GM19452 (cell line): ENCODE measurements around the gene THOC5.
"Not testable (repeated sequence)": the region's sequence is repeated elsewhere in the genome, so short reads cannot be mapped to it uniquely, and the experiment has no call there.

ENCODE experiments used
- ATAC-seq: cut with Tn5 transposase; IDR thresholded peaks from one replicate; pipeline ENCODE4 v1.9.1; 2021; ENCODE audit not compliant: unreplicated experiment

The THOC5 gene

GRCh38 chr22:29511126-29511862, 42.3 kb downstream of the THOC5 start:
- ATAC-seq, result no peak

- no peak for ATAC-seq
These were observed 43.0 kb downstream of the THOC5 start for GRCh38 chr22:29510542-29510941.

DNA sequence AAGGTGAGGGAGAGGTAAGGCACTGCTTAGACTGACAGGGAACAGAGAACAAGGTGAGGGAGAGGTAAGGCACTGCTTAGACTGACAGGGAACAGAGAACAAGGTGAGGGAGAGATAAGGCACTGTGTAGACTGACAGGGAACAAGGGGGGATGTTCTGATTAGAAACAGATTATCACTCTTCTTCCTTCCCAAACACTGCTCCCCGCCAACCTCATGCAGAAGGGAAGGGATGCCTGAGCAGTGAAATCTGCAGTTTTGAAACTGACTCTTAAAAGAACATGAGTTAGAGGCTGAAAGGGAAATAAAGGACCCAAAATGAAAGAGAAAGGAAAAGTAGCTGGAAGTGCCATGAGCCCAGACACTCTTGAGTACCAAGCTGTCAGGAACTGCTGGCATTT, 43.7 kb downstream of the THOC5 start:
- ATAC-seq, result no peak

- no peak for ATAC-seq
These were observed 44.3 kb downstream of the THOC5 start for GRCh38 chr22:29509298-29509697.

- ATAC-seq, result no peak
These were observed 49.7 kb downstream of the THOC5 start for GRCh38 chr22:29503811-29504372.

DNA sequence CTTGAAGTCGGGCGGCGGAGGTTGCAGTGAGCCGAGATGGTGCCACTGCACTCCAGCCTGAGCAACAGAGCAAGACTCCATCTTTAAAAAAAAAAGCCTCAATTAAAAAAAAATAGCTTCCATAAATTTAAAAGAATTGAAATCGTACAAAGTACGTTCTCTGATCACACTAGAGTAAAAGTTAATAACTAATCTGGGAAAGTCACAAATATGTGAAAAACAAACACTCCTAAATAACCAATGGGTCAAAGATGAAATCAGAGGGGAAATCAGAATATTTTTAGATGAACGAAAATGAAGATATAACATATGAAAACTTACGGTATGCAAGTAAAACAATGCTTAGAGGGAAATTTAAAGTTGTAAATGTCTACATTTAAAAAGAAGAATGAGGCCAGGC, 53.7 kb downstream of the THOC5 start:
- ATAC-seq, result no peak

GRCh38 chr22:29493636-29494035, 59.9 kb downstream of the THOC5 start:
- ATAC-seq, result no peak

DNA sequence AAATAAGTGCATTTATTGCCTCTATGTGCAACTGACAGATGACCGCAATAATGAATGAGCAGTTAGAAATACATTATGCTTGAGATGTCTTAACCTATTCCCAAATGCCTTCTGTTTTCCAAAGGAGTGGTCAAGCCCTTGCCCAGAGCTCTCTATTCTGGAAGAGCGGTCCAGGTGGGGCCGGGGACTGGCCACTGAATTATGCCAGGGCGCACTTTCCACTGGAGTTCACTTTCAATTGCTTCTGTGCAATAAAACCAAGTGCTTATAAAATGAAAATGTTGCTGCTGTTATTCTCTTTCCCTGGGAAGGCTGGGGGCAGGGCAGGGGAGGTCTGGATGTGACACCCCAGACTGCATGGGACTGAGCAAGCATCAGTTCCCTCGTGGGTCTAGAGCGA, 62.5 kb downstream of the THOC5 start:
- no peak for ATAC-seq

GRCh38 chr22:29489127-29489780, 64.3 kb downstream of the THOC5 start:
- not testable (repeated sequence) for ATAC-seq

DNA sequence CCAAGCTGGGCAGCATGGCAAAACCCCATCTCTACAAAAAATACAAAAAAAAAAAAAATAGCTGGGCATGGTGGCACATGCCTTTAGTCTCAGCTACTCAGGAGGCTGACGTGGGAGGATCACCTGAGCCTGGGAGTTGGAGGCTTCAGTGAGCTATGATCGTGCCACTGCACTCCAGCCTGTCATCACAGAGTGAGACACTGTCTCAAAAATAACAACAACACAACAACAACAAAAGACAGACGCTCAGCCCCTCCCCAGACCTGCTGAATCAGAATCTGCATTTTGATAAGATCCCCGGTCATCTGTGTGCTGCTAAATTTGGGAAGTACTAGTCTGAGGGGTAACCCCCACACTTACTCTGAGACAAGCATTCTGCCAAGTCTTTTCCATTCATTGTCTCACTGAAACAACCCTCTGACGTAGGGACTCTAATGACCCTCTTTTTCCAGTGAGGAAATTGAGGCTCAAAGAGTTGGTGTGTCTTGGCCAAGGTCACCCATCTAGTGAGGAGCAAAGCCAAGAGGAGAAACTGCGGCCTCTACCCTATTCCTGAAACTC, 66.1 kb downstream of the THOC5 start:
- no peak for ATAC-seq

DNA sequence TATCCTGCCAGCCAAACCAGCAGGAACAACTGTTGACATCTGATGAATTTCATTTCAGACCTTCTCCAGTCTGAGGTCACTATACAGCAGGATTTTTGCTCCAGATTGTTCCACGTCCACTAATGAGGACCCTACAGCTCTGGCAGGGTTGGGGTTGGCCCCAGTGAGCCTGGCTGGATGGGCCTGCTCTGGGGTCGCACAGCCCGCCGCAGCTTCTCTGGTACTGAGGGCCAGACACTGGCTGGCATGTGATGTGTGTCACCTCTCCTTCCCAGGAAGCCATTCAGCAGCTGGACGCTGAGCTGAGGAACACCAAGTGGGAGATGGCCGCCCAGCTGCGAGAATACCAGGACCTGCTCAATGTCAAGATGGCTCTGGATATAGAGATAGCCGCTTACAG, 68.1 kb downstream of the THOC5 start:
- ATAC-seq, result no peak

GRCh38 chr22:29484642-29485041, 68.9 kb downstream of the THOC5 start:
- ATAC-seq, result no peak

GRCh38 chr22:29483254-29483653, 70.3 kb downstream of the THOC5 start:
- ATAC-seq, result no peak

DNA sequence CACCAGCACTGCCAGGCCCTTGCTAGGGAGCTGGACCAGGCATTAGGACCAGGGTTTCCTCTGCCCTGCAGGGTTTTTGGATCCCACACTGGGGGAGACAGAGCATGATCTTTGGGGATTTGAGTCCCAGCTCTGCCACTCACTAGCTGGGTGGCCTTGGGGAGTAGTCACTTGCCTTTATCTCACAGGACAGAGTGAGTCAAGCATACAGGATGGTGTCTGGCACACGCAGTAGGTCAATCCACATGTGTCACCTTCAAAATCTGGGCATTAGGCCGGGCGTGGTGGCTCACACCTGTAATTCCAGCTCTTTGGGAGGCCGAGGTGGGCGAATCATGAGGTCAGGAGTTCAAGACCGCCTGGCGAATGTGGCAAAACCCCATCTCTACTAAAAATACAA, 70.8 kb downstream of the THOC5 start:
- no peak for ATAC-seq

DNA sequence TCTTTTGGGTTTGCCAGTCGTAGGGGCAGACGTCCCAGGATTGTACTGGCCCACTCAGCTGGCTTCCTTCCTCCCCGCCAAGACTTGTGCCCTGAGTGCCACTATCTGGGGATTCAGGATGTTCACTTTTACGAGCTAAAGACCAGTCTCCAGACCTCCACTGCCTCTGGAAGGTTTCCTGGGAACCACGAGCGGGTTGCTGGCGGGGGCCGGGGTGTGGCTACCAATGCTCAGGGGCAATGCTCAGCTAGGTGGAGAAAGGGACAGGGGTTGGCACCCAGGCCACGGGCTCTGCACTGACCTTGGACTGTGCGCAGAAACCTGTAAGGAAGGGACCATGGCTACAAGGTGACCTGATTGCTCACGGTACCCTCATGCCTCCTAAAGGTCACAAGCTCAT, 71.3 kb downstream of the THOC5 start:
- ATAC-seq, result no peak

DNA sequence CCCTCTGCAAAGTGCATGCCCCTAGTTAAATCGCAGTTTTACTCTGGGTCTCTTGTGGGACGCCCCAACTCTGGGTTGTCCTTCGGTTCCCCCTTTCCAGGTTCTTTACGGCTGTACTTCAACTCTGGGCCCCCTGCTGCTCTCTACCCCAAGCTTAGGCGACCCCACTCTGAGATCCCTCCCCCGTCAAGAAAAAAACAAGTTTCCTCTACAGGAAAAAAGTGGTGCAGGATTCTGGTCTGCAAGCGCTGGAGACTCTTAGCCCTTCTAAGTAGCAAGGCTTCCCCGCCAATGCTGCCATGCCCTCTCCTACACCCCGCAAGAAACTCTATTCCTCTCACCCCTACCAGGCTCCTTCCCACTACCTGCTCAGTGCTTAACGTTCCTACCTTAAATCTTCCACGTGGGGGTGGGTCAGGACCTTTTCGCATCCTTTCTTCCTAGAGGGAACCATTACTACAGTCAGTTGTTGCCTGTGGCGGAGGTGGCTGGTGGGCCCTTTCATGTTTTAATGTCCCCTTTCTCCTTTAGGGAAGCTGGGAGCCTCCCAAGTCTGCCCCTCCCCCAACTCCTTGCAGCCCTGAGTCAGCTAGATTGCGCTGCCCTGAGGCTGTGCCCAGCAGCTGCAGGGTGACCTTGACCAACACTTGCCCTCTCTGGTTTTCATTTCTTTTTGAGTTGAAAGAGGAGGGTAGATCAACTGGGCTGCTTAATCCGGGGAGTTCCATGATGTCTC, 72.1 kb downstream of the THOC5 start:
- no peak for ATAC-seq

- ATAC-seq, result no peak
These were observed 72.9 kb downstream of the THOC5 start for GRCh38 chr22:29480512-29481264.

GRCh38 chr22:29480262-29480511, 73.4 kb downstream of the THOC5 start:
- ATAC-seq, result no peak

DNA sequence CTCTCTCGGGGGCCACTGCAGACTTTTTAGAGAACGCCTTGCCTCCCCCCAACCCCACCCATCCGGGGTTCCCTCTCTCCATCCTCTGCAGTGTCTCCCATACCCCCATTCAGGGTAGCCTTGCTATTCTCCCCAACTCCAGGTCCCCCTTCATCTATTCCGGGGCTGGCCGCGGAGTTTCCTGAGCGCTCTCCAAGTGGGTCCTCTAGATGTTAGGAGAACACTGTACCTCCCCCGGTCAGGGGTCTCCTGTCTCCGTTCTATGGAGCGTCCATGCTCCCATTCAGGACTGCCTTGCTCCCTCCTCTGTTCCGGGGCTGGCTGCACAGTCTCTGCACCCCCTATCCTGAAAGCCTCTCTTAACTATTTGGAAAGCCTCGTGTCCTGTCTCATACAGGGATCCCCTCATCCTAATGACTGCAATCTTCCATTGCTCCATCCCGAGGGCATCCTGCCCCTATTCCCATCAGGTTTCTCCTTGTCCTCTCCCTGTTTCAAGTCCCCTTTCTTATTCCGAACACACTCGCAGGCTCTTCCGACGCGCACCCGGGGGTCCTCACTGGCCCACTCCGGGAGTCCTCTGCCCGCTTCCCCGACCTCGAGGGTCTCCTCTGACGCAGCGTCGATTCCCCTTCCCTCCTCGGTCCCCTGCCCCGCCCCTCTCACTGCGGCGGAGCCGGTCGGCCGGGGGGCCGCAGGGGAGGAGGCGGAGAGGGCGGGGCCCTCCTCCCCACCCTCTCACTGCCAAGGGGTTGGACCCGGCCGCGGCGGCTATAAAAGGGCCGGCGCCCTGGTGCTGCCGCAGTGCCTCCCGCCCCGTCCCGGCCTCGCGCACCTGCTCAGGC, 73.9 kb downstream of the THOC5 start, which contains the start of gene NEFH:
Gene NEFH (plus strand): TSS at position 802 of the 845 bp plus-strand sequence. CDS start 45 bp downstream, outside the sequence.
- ATAC-seq, result no peak
